ENCODE data around the gene CCDC152.

DNA sequence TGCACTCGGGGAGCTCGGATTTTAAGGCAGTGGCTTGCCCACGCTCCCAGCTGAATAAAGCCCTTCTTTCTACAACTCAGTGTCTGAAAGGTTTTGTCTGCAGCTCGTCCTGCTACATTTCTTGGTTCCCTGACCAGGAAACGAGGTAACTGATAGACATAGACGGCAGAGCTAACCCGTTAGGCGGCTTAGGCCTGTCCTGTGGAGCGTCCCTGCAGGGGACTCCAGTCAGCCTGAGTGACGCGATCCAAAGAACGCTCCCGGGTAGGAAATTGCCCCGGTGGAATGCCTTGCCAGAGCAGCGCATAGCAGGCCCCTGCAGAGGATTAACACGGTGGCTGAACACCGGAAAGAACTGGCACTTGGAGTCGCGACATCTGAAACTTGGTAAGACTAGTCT, 56.9 kb downstream of the CCDC152 start:
- TF ChIP-seq, protein P1, sequence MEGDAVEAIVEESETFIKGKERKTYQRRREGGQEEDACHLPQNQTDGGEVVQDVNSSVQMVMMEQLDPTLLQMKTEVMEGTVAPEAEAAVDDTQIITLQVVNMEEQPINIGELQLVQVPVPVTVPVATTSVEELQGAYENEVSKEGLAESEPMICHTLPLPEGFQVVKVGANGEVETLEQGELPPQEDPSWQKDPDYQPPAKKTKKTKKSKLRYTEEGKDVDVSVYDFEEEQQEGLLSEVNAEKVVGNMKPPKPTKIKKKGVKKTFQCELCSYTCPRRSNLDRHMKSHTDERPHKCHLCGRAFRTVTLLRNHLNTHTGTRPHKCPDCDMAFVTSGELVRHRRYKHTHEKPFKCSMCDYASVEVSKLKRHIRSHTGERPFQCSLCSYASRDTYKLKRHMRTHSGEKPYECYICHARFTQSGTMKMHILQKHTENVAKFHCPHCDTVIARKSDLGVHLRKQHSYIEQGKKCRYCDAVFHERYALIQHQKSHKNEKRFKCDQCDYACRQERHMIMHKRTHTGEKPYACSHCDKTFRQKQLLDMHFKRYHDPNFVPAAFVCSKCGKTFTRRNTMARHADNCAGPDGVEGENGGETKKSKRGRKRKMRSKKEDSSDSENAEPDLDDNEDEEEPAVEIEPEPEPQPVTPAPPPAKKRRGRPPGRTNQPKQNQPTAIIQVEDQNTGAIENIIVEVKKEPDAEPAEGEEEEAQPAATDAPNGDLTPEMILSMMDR (optimal IDR thresholded peaks at IDR 0.05 in 1 of 3, IDR thresholded peaks at IDR 0.05 in 1 of 3, conservative IDR thresholded peaks at IDR 0.05 in 1 of 3; ENCODE audit: extremely low read depth in 1 of 3, insufficient read depth in 2 of 3, low read length in 3 of 3): no peak
- no peak for TF ChIP-seq EZH2 (IDR thresholded peaks at IDR 0.05; ENCODE audit: low read length)
